Type B pancreatic cell (in vitro differentiated cells): Measurements from ENCODE around the gene GLIS1. TPM values are rescaled to one million over a fixed set of nuclear protein-coding genes. Genes with fewer than 3 reads are reported as not detected.
A peak's percentile ranks its signal among the peaks of the same experiment; 100 is the strongest.

ENCODE experiments used
- DNase-seq: peaks from one replicate; pipeline ENCODE4 v3.0.0; 2021; ENCODE audit warnings: mixed read lengths; ENCODE audit not compliant: unreplicated experiment; ENCODE audit errors: extremely low spot score
- H3K27ac Mint-ChIP-seq: 2 replicates; pipeline ENCODE4 v1.8.0; 2021; ENCODE audit warnings: mild to moderate bottlenecking, mixed read lengths
- H3K27me3 Mint-ChIP-seq: 2 replicates; pipeline ENCODE4 v1.8.0; 2021; ENCODE audit warnings: mixed read lengths
- H3K36me3 Mint-ChIP-seq: 2 replicates; pipeline ENCODE4 v1.8.0; 2021; ENCODE audit warnings: mixed read lengths
- H3K4me1 Mint-ChIP-seq: one replicate; pipeline ENCODE4 v1.8.0; 2021; ENCODE audit warnings: mixed read lengths; ENCODE audit not compliant: unreplicated experiment
- H3K4me3 Mint-ChIP-seq: 2 replicates; pipeline ENCODE4 v1.8.0; 2021; ENCODE audit warnings: mild to moderate bottlenecking, mixed read lengths
- H3K9me3 Mint-ChIP-seq: 2 replicates; pipeline ENCODE4 v1.8.0; 2021; ENCODE audit warnings: mixed read lengths
- total RNA-seq: library from RNA; stranded (reverse); gene quantifications from 2 replicates; pipeline ENCODE4 v1.2.1, GENCODE V29; 2021; ENCODE audit warnings: low replicate concordance
- TF ChIP-seq, protein P1 (sequence below): fragments of 200-600 bp; sonication (generic); conservative IDR thresholded peaks from 2 replicates; pipeline ENCODE4 v1.5.0; 2021; ENCODE audit warnings: antibody characterized with exemption, mild to moderate bottlenecking

The GLIS1 gene
- total RNA-seq, 1 donor from 2014 or later: 2.1 TPM

DNA sequence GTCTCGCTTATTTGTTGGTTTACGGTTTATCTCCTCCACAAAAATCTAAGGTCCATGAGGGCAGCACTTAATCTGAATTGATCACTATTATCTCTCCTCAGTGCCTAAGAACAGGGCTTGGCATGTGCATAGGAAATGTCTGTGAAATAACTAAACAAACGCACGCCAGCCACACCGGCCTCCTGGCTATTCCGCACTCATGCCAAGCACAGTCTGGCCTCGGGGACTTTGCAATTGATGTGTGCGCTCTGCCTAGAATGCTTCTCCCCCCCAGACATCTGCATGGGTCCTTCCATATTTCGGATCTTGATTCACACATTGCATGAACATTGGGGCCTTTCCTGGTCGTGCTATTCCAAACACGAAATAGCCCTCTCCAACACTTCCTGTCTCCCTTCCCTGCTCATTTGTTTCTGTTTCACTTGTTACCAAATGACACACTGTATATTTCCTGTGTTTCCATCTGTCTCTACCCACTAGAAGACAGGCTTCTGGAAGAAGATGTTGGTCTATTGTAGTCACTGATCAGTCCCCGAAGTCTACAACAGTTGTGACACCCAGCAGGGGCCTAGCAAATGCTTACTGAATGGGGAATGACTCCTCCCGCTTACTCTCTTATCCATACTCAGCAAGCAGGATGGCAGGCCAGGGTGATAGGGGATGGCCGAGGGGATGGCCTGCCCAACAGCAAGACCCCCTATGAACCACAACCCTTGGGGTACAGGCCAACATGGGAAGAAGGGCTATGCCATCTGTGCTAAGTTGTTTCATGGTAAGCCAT, 93.9 kb downstream of the GLIS1 start:
- H3K9me3 Mint-ChIP-seq: no peaks in the 10 kb centered on the region

GRCh38 chr1:53644496-53644895, 94.5 kb downstream of the GLIS1 start:
- peaks cover 19% of the 10 kb centered on the region for H3K27me3 Mint-ChIP-seq
- H3K27ac Mint-ChIP-seq: no peak overlapping the region
- TF ChIP-seq, protein P1, sequence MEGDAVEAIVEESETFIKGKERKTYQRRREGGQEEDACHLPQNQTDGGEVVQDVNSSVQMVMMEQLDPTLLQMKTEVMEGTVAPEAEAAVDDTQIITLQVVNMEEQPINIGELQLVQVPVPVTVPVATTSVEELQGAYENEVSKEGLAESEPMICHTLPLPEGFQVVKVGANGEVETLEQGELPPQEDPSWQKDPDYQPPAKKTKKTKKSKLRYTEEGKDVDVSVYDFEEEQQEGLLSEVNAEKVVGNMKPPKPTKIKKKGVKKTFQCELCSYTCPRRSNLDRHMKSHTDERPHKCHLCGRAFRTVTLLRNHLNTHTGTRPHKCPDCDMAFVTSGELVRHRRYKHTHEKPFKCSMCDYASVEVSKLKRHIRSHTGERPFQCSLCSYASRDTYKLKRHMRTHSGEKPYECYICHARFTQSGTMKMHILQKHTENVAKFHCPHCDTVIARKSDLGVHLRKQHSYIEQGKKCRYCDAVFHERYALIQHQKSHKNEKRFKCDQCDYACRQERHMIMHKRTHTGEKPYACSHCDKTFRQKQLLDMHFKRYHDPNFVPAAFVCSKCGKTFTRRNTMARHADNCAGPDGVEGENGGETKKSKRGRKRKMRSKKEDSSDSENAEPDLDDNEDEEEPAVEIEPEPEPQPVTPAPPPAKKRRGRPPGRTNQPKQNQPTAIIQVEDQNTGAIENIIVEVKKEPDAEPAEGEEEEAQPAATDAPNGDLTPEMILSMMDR: no peak
- DNase-seq: peak; percentile 40
- H3K36me3 Mint-ChIP-seq: no peaks in the 10 kb centered on the region
- H3K4me1 Mint-ChIP-seq: peaks cover 25% of the 10 kb centered on the region
- no peaks in the 10 kb centered on the region for H3K9me3 Mint-ChIP-seq
- no peak overlapping the region for H3K4me3 Mint-ChIP-seq

More for the DNA sequence above, 93.9 kb downstream of the GLIS1 start:
- DNase-seq: peak; percentile 34
- Mint-ChIP-seq H3K4me1 (peaks cover 25% of the 10 kb centered on the region), H3K4me3 (no peak overlapping the region), H3K27ac (no peak overlapping the region), H3K36me3 (no peaks in the 10 kb centered on the region), H3K27me3 (peaks cover 19% of the 10 kb centered on the region)
- TF ChIP-seq, protein P1: no peak

DNA sequence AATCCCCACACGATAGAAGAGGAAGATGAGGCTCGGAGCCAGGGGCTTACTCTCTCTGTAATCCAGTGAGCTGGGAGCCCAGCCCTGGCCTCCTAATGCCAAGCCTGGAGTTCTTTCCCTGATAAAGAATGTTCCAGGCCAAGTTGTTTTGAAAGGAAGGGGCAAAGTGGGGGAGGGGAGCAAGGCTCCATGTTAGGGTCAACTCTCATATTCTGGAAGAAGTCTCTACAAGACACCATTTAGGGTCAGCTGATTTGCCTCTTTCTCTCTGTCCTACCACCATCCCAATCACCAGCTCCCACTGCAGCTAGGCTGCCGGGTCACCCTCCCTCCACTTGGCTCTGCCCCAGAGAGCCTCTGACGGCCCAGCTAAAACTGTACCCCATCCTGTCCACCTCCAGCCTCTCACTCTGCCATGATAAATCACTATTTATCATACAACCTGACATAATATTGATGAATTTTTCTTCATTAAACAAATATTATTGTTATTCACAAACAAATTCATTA, 95.0 kb downstream of the GLIS1 start:
- Mint-ChIP-seq H3K27me3 (peaks cover 19% of the 10 kb centered on the region), H3K9me3 (no peaks in the 10 kb centered on the region), H3K4me3 (no peak overlapping the region), H3K36me3 (no peaks in the 10 kb centered on the region), H3K27ac (no peak overlapping the region), H3K4me1 (peaks cover 25% of the 10 kb centered on the region)
- peak; percentile 53 for DNase-seq
- TF ChIP-seq, protein P1: no peak

- Mint-ChIP-seq H3K9me3 (no peaks in the 10 kb centered on the region), H3K27me3 (peaks cover 15% of the 10 kb centered on the region), H3K36me3 (no peaks in the 10 kb centered on the region), H3K4me1 (peaks cover 25% of the 10 kb centered on the region), H3K4me3 (no peak overlapping the region), H3K27ac (no peak overlapping the region)
- TF ChIP-seq, protein P1: no peak
- DNase-seq: peak; percentile 62
Measured at GRCh38 chr1:53643041-53643880, 95.7 kb downstream of the GLIS1 start.

DNA sequence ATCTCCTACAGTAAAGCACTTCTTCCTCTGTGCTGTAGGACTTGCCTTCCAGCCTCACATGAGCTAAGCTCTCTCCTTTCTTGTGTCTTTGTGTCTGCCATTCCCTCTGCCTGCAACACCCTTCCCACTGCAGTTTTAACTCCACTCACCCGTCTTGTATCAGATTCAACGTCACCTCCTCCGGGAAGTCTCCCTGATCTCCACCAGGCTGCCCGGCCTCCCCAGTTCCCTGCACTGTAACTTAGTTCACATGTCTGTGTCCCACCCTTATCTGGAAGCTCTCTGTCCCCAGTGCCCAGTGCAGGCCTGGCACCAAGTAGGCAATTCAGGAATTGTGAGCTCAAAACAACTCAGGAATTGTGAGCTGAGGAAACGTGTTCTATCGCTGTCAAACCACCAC, 96.4 kb downstream of the GLIS1 start:
- no peak overlapping the region for H3K27ac Mint-ChIP-seq
- peak; percentile 36 for DNase-seq
- no peaks in the 10 kb centered on the region for H3K9me3 Mint-ChIP-seq

More for the DNA sequence above, 96.4 kb downstream of the GLIS1 start:
- Mint-ChIP-seq H3K4me3 (no peak overlapping the region), H3K27me3 (peaks cover 10% of the 10 kb centered on the region), H3K36me3 (no peaks in the 10 kb centered on the region), H3K4me1 (peaks cover 25% of the 10 kb centered on the region)
- TF ChIP-seq, protein P1: no peak
